Tongue (tissue), 2 donors: Measurements from ENCODE around the gene VDR. TPM values are rescaled to one million over a fixed set of nuclear protein-coding genes. Genes with fewer than 3 reads are reported as not detected.

Source experiments
- DNase-seq: peaks from one replicate; pipeline ENCODE4 v3.0.0-alpha.2; 2015
- total RNA-seq: library from RNA; depleted of rRNA; stranded (reverse); fragments of >200 nt; gene quantifications from one replicate; pipeline ENCODE4 v1.2.3, GENCODE V29; 2014

Gene VDR
- total RNA-seq, 1 donor from 2014 or later = 1.2 TPM

GRCh38 chr12:47930634-47931033 lies 25.8 kb upstream of the VDR start:
- no peak for DNase-seq

GRCh38 chr12:47927346-47927745 lies 22.6 kb upstream of the VDR start:
- DNase-seq = no peak

- no peak for DNase-seq
Measured at GRCh38 chr12:47921907-47922306, 17.1 kb upstream of the VDR start.

GRCh38 chr12:47920913-47921312 lies 16.1 kb upstream of the VDR start:
- no peak for DNase-seq

- DNase-seq = no peak
Measured at GRCh38 chr12:47913081-47913480, 8.3 kb upstream of the VDR start.

- no peak for DNase-seq
Measured at GRCh38 chr12:47912556-47912955, 7.8 kb upstream of the VDR start.

- DNase-seq = no peak
Measured at GRCh38 chr12:47910981-47911380, 6.2 kb upstream of the VDR start.

- DNase-seq = no peak
Measured at GRCh38 chr12:47910486-47910885, 5.7 kb upstream of the VDR start.

- no peak for DNase-seq
Measured at GRCh38 chr12:47909839-47910465, 5.2 kb upstream of the VDR start.

- DNase-seq = no peak
Measured at GRCh38 chr12:47908738-47909137, 3.9 kb upstream of the VDR start.

GRCh38 chr12:47907851-47908454 lies 3.2 kb upstream of the VDR start:
- DNase-seq = no peak

- DNase-seq = no peak
Measured at GRCh38 chr12:47903927-47904712, 674 bp downstream of the VDR start.

GRCh38 chr12:47903151-47903611 lies 1.6 kb downstream of the VDR start:
- no peak for DNase-seq

- no peak for DNase-seq
Measured at GRCh38 chr12:47902131-47902639, 2.6 kb downstream of the VDR start.

GRCh38 chr12:47901718-47902093 lies 3.1 kb downstream of the VDR start:
- no peak for DNase-seq

GRCh38 chr12:47901063-47901717 lies 3.6 kb downstream of the VDR start:
- no peak for DNase-seq

- DNase-seq = no peak
Measured at GRCh38 chr12:47900131-47901062, 4.4 kb downstream of the VDR start.

- DNase-seq = no peak
Measured at GRCh38 chr12:47899466-47899865, 5.3 kb downstream of the VDR start.

GRCh38 chr12:47896633-47897032 lies 8.2 kb downstream of the VDR start:
- DNase-seq = no peak

GRCh38 chr12:47896022-47896421 lies 8.8 kb downstream of the VDR start:
- no peak for DNase-seq

- DNase-seq = no peak
Measured at GRCh38 chr12:47894652-47895051, 10.1 kb downstream of the VDR start.

GRCh38 chr12:47894068-47894467 lies 10.7 kb downstream of the VDR start:
- no peak for DNase-seq
